Ishikawa (cell line): Measurements from ENCODE around the gene ZBTB44.

Source experiments
- CREB1 ChIP-seq: IDR thresholded peaks from 2 replicates; pipeline ENCODE4 v1.6.1; 2012; ENCODE audit warnings: low read depth
- EP300 ChIP-seq: IDR thresholded peaks from 2 replicates; pipeline ENCODE4 v1.6.1; 2012; ENCODE audit warnings: borderline replicate concordance
- REST ChIP-seq: IDR thresholded peaks from 2 replicates; pipeline ENCODE4 v1.6.1; 2012; ENCODE audit warnings: low read depth, mild to moderate bottlenecking
- TAF1 ChIP-seq: IDR thresholded peaks from 2 replicates; pipeline ENCODE4 v1.6.1; 2012; ENCODE audit warnings: low read depth, mild to moderate bottlenecking
- USF1 ChIP-seq: IDR thresholded peaks from 2 replicates; pipeline ENCODE4 v1.6.1; 2012
- YY1 ChIP-seq: IDR thresholded peaks from 2 replicates; pipeline ENCODE4 v1.6.1; 2012; ENCODE audit warnings: low read depth

- no peak for TF ChIP-seq YY1
- no peak for TF ChIP-seq CREB1
- TF ChIP-seq REST: no peak
- no peak for TF ChIP-seq EP300
- no peak for TF ChIP-seq TAF1
- no peak for TF ChIP-seq USF1
Measured at GRCh38 chr11:130328420-130328819, 13.7 kb upstream of the ZBTB44 start.
